ENCODE data around the gene LYSMD3. TPM values are rescaled to one million over a fixed set of nuclear protein-coding genes. Genes with fewer than 3 reads are reported as not detected.
"Not testable (repeated sequence)": the region's sequence is repeated elsewhere in the genome, so short reads cannot be mapped to it uniquely, and the experiment has no call there.

Gene LYSMD3
- total RNA-seq: 10 to 100 TPM in 2 of 5 donors, 1 to 10 TPM in 3; 7.6 to 27.0 (median 8.1) TPM
- 1 to 10 TPM; 3.9 to 6.3 (median 6.0) TPM for polyA plus RNA-seq
- long read RNA-seq, donor 1, full-length matches to known transcripts: 3 of 3 reads
- long read RNA-seq, donor 1, partial matches to known transcripts: 0 of 3 reads
- long read RNA-seq, donor 1, other reads (novel, unspliced or antisense): 0 of 3 reads
- long read RNA-seq, donor 2, full-length matches to known transcripts: 7 of 7 reads
- long read RNA-seq, donor 2, partial matches to known transcripts: 0 of 7 reads
- long read RNA-seq, donor 2, other reads (novel, unspliced or antisense): 0 of 7 reads
- long read RNA-seq, donor 3, full-length matches to known transcripts: 2 of 2 reads
- long read RNA-seq, donor 3, partial matches to known transcripts: 0 of 2 reads
- long read RNA-seq, donor 3, other reads (novel, unspliced or antisense): 0 of 2 reads
- long read RNA-seq, donor 4: 0 reads
- long read RNA-seq, donor 5, full-length matches to known transcripts: 7 of 7 reads
- long read RNA-seq, donor 5, partial matches to known transcripts: 0 of 7 reads
- long read RNA-seq, donor 5, other reads (novel, unspliced or antisense): 0 of 7 reads
- long read RNA-seq, donor 6, full-length matches to known transcripts: 7 of 7 reads
- long read RNA-seq, donor 6, partial matches to known transcripts: 0 of 7 reads
- long read RNA-seq, donor 6, other reads (novel, unspliced or antisense): 0 of 7 reads
- long read RNA-seq, donor 7, full-length matches to known transcripts: 8 of 8 reads
- long read RNA-seq, donor 7, partial matches to known transcripts: 0 of 8 reads
- long read RNA-seq, donor 7, other reads (novel, unspliced or antisense): 0 of 8 reads
- long read RNA-seq, donor 8, full-length matches to known transcripts: 10 of 10 reads
- long read RNA-seq, donor 8, partial matches to known transcripts: 0 of 10 reads
- long read RNA-seq, donor 8, other reads (novel, unspliced or antisense): 0 of 10 reads
- long read RNA-seq, donor 9, full-length matches to known transcripts: 10 of 10 reads
- long read RNA-seq, donor 9, partial matches to known transcripts: 0 of 10 reads
- long read RNA-seq, donor 9, other reads (novel, unspliced or antisense): 0 of 10 reads
- long read RNA-seq, donor 10, full-length matches to known transcripts: 2 of 2 reads
- long read RNA-seq, donor 10, partial matches to known transcripts: 0 of 2 reads
- long read RNA-seq, donor 10, other reads (novel, unspliced or antisense): 0 of 2 reads

- peaks cover 0 to 12% (median 7%) of the 10 kb centered on the region in 4 donors for H3K36me3 ChIP-seq
- DNase-seq: peak; percentile 98 to 99
- H3K4me1 ChIP-seq: peaks cover 17 to 41% (median 35%) of the 10 kb centered on the region in 4 donors
- intact Hi-C loops (cut with DNase I; ENCODE audit: low total_unique reads): no loop called here
- 0 to 1% (median 1%) methylated on average over 24 to 64 of the region's 64 CpGs for WGBS, 5 donors
- TF ChIP-seq POLR2A (IDR thresholded peaks at IDR 0.05) (peak in 2 of 4 donors; percentile 78 to 79), EP300 (IDR thresholded peaks at IDR 0.05) (no peak), POLR2AphosphoS5 (IDR thresholded peaks at IDR 0.05) (peak; percentile 97 to 99 (median 99)), CTCF (IDR thresholded peaks at IDR 0.05) (no peak)
- H3K9me3 ChIP-seq: no peaks in the 10 kb centered on the region
- peak within 1 kb of the TSS; percentile 91 to 95 (median 94) for H3K27ac ChIP-seq
- peaks cover 0 to 26% (median 6%) of the 10 kb centered on the region in 3 donors for H3K27me3 ChIP-seq
- peak within 1 kb of the TSS; percentile 66 to 91 (median 76) for H3K4me3 ChIP-seq
Observed at GRCh38 chr5:90529194-90529938, at the start of gene LYSMD3. Gene LYSMD3 (minus strand): TSS chr5:90529584. CDS start chr5:90525289, 4,295 bp downstream.

- H3K27ac ChIP-seq; H3K4me1 ChIP-seq; H3K36me3 ChIP-seq; intact Hi-C loops (cut with DNase I; ENCODE audit: low total_unique reads); H3K27me3 ChIP-seq; DNase-seq; H3K4me3 ChIP-seq; H3K9me3 ChIP-seq: not testable (repeated sequence)
- 81 to 90% (median 87%) methylated on average over 3 of the region's 3 CpGs for WGBS, 5 donors
Observed at GRCh38 chr5:90576566-90576965, 47.2 kb upstream of the LYSMD3 start.

GRCh38 chr5:90575712-90576111 is 46.3 kb upstream of the LYSMD3 start:
- DNase-seq: no peak
- Histone ChIP-seq H3K27ac (no peak overlapping the region), H3K27me3 (no peaks in the 10 kb centered on the region), H3K4me1 (no peaks in the 10 kb centered on the region), H3K9me3 (peaks cover 0 to 4% (median 0%) of the 10 kb centered on the region in 4 donors), H3K4me3 (no peak overlapping the region), H3K36me3 (no peaks in the 10 kb centered on the region)
- TF ChIP-seq CTCF (IDR thresholded peaks at IDR 0.05): no peak
- no peak for TF ChIP-seq POLR2A (IDR thresholded peaks at IDR 0.05)
- WGBS, 5 donors: 87 to 94% (median 92%) methylated on average over 5 of the region's 5 CpGs
- intact Hi-C loops (cut with DNase I; ENCODE audit: low total_unique reads): no loop called here

- TF ChIP-seq POLR2A (IDR thresholded peaks at IDR 0.05) (no peak), CTCF (IDR thresholded peaks at IDR 0.05) (no peak), POLR2AphosphoS5 (IDR thresholded peaks at IDR 0.05) (no peak), EP300 (IDR thresholded peaks at IDR 0.05) (no peak)
- 71 to 100% (median 85%) methylated on average over 1 of the region's 1 CpG for WGBS, 5 donors
- DNase-seq: no peak
Observed at GRCh38 chr5:90571147-90571773, 41.9 kb upstream of the LYSMD3 start.

More at GRCh38 chr5:90571147-90571773, 41.9 kb upstream of the LYSMD3 start:
- Histone ChIP-seq H3K36me3 (no peaks in the 10 kb centered on the region), H3K4me1 (no peaks in the 10 kb centered on the region), H3K27me3 (no peaks in the 10 kb centered on the region), H3K4me3 (no peak overlapping the region), H3K27ac (no peak overlapping the region), H3K9me3 (no peaks in the 10 kb centered on the region)
- intact Hi-C loops (cut with DNase I; ENCODE audit: low total_unique reads): no loop called here

Data from stomach (tissue), 19 donors.